H1 (cell line): ENCODE measurements around the gene RBP7. TPM values are rescaled to one million over a fixed set of nuclear protein-coding genes. Genes with fewer than 3 reads are reported as not detected.

Source experiments
- BRCA1 ChIP-seq: IDR thresholded peaks from 2 replicates; pipeline ENCODE4 v1.6.1; 2012; ENCODE audit warnings: low read depth, low read length, improper control_type of control experiment
- CBX8 ChIP-seq: fragments of 300-800, 300-1000 bp; sonication (generic); IDR thresholded peaks from 2 replicates; pipeline ENCODE4 v1.7.1; 2016; ENCODE audit warnings: low read depth, low read length, borderline replicate concordance
- E2F6 ChIP-seq: IDR thresholded peaks from 2 replicates; pipeline ENCODE4 v1.6.1; 2012; ENCODE audit warnings: inconsistent platforms
- HDAC2 ChIP-seq, 2 experiments: fragments of 300-600 bp in 1 of 2; sonication (generic) in 1 of 2; IDR thresholded peaks; 2 replicates each; pipeline ENCODE4 v1.6.1; 2011 to 2012; ENCODE audit warnings: low read depth in 2 of 2, low read length in 2 of 2, mild to moderate bottlenecking in 2 of 2, moderate library complexity in 2 of 2, borderline replicate concordance in 1 of 2, inconsistent platforms in 1 of 2
- NANOG ChIP-seq: IDR thresholded peaks from 2 replicates; pipeline ENCODE4 v1.6.1; 2011; ENCODE audit warnings: low read length, low read depth, mild to moderate bottlenecking, inconsistent platforms; ENCODE audit not compliant: insufficient read depth, poor library complexity, severe bottlenecking
- SAP30 ChIP-seq: fragments of 300-600 bp; sonication (generic); IDR thresholded peaks from 2 replicates; pipeline ENCODE4 v1.7.1; 2012; ENCODE audit warnings: low read length, moderate library complexity, mild to moderate bottlenecking, inconsistent platforms; ENCODE audit not compliant: insufficient read depth, insufficient replicate concordance
- SP1 ChIP-seq: IDR thresholded peaks from 2 replicates; pipeline ENCODE4 v1.6.1; 2011; ENCODE audit warnings: low read depth, low read length
- polyA plus RNA-seq, 7 experiments: library from polyadenylated mRNA; depleted of rRNA in 3 of 7; stranded (reverse) in 5 of 7; unstranded in 2 of 7; fragments of >200 nt in 5 of 7; fragments of 200-250 nt in 2 of 7; gene quantifications; 1 replicate in 5 of 7; 2 replicates in 1 of 7; 4 replicates in 1 of 7; pipeline versions ENCODE4 v1.2.1 to v1.2.3, GENCODE V29; 2011 to 2013; ENCODE audit warnings: missing spikeins in 2 of 7, mixed read lengths in 2 of 7
- total RNA-seq: library from RNA; stranded (reverse); fragmentation: NEBNext Ultra II Directional; extraction: Animal tissue kit (Norgen Biotek cat#: 25700); gene quantifications from 2 replicates; pipeline ENCODE4 v1.2.1, GENCODE V29; 2021

The RBP7 gene
- total and polyA plus RNA-seq, 2 of the 8 experiments (the other 6 are each of a cell fraction or from before 2014, with no cell fraction given) = 5.7 to 7.2 TPM

DNA sequence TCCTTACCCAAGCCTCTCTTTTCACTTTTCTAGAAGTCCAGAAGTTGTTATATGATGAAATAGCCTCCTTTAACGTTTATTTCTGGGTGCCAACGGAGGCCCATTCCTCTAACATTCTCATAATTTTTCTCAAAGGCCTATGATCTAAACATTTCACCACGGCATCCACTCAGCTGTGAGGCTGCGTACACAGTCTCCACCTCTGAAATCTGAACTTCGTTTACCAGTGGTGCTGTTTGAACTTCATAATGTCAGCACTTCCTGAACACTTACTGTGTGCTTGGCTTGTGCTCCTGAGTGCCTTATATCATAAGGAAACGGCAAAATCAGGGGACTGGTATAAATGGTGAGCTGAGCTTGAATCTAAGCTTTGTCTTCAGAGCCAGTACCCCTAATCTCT is 12.0 kb upstream of the RBP7 start (continued):
- TF ChIP-seq E2F6 = no peak
- TF ChIP-seq NANOG = no peak
- TF ChIP-seq CBX8 = no peak
- TF ChIP-seq BRCA1 = no peak
- no peak for TF ChIP-seq SP1
- no peak for TF ChIP-seq HDAC2 (IDR thresholded peaks at IDR 0.05; ENCODE audit: borderline replicate concordance in 1 of 2, low read depth in 2 of 2, low read length in 2 of 2)
- no peak for TF ChIP-seq SAP30
